GM21717 (cell line): ENCODE data around the gene FBXW12.

ENCODE experiments used
- ATAC-seq: cut with Tn5 transposase; IDR thresholded peaks from one replicate; pipeline ENCODE4 v1.9.1; 2021; ENCODE audit warnings: mild to moderate bottlenecking, moderate library complexity; ENCODE audit not compliant: unreplicated experiment

FBXW12 gene

GRCh38 chr3:48419149-48419548 lies 47.1 kb downstream of the FBXW12 start:
- no peak for ATAC-seq

GRCh38 chr3:48419597-48419996 lies 47.6 kb downstream of the FBXW12 start:
- no peak for ATAC-seq

GRCh38 chr3:48420561-48420960 lies 48.5 kb downstream of the FBXW12 start:
- no peak for ATAC-seq

GRCh38 chr3:48422272-48422671 lies 50.3 kb downstream of the FBXW12 start:
- no peak for ATAC-seq

- no peak for ATAC-seq
Observed at GRCh38 chr3:48422681-48423080, 50.7 kb downstream of the FBXW12 start.

- ATAC-seq, result no peak
Observed at GRCh38 chr3:48423241-48423882, 51.3 kb downstream of the FBXW12 start.

- ATAC-seq, result no peak
Observed at GRCh38 chr3:48423883-48424695, 52.1 kb downstream of the FBXW12 start.

GRCh38 chr3:48425281-48425812 lies 53.3 kb downstream of the FBXW12 start:
- no peak for ATAC-seq

- ATAC-seq, result no peak
Observed at GRCh38 chr3:48426401-48426909, 54.4 kb downstream of the FBXW12 start.

- no peak for ATAC-seq
Observed at GRCh38 chr3:48426944-48427629, 55.1 kb downstream of the FBXW12 start.

- no peak for ATAC-seq
Observed at GRCh38 chr3:48427630-48427962, 55.6 kb downstream of the FBXW12 start.

GRCh38 chr3:48428088-48428571 lies 56.1 kb downstream of the FBXW12 start:
- ATAC-seq, result no peak

- no peak for ATAC-seq
Observed at GRCh38 chr3:48428572-48429316, 56.7 kb downstream of the FBXW12 start.

- ATAC-seq, result no peak
Observed at GRCh38 chr3:48429317-48429959, 57.4 kb downstream of the FBXW12 start.

GRCh38 chr3:48429960-48430707 lies 58.1 kb downstream of the FBXW12 start, which contains the start of gene PLXNB1:
TSS of gene PLXNB1 (minus strand) at chr3:48430086. CDS start at chr3:48424611, 5,475 bp downstream.
- ATAC-seq, result no peak

- ATAC-seq, result no peak
Observed at GRCh38 chr3:48430708-48431101, 58.7 kb downstream of the FBXW12 start.

GRCh38 chr3:48431224-48432029 lies 59.4 kb downstream of the FBXW12 start:
- ATAC-seq, result no peak
